ENCODE data around the gene GRID1.

The GRID1 gene

GRCh38 chr10:86253091-86254072 is 113.2 kb downstream of the GRID1 start:
- TF ChIP-seq CTCF (conservative IDR thresholded peaks at IDR 0.05; ENCODE audit: low read depth, low read length): no peak
- no peak for DNase-seq (ENCODE audit: low read depth)
- no peak overlapping the region for H3K4me3 ChIP-seq (ENCODE audit: low read depth, low read length)

- no peak overlapping the region for H3K4me3 ChIP-seq (ENCODE audit: low read depth, low read length)
- no peak for DNase-seq (ENCODE audit: low read depth)
- no peak for TF ChIP-seq CTCF (conservative IDR thresholded peaks at IDR 0.05; ENCODE audit: low read depth, low read length)
These were observed 114.0 kb downstream of the GRID1 start for GRCh38 chr10:86252556-86252955.

DNA sequence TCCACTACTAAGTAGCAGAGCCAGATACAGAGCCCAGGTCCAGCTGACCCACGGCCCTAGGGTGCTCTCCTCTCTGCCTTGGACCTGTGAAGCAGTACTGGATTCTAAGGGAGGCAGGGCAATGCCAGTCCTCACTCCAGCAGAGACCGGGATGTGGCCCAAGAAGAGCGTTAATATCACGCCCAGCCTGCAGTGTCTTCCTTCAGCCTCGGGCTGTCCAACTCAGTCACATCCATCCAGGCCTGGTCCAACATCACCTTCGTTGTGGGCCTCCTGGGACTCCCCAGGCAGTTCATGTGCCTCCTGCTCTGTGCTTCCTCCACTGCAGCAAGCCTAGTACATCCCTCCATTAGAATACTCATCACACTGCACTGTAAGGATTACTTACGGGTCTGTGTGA is 114.5 kb downstream of the GRID1 start:
- no peak for TF ChIP-seq CTCF (conservative IDR thresholded peaks at IDR 0.05; ENCODE audit: low read depth, low read length)
- no peak for DNase-seq (ENCODE audit: low read depth)
- no peak overlapping the region for H3K4me3 ChIP-seq (ENCODE audit: low read depth, low read length)

- no peak for DNase-seq (ENCODE audit: low read depth)
- H3K4me3 ChIP-seq (ENCODE audit: low read depth, low read length): no peak overlapping the region
- no peak for TF ChIP-seq CTCF (conservative IDR thresholded peaks at IDR 0.05; ENCODE audit: low read depth, low read length)
These were observed 115.2 kb downstream of the GRID1 start for GRCh38 chr10:86251426-86251825.

DNA sequence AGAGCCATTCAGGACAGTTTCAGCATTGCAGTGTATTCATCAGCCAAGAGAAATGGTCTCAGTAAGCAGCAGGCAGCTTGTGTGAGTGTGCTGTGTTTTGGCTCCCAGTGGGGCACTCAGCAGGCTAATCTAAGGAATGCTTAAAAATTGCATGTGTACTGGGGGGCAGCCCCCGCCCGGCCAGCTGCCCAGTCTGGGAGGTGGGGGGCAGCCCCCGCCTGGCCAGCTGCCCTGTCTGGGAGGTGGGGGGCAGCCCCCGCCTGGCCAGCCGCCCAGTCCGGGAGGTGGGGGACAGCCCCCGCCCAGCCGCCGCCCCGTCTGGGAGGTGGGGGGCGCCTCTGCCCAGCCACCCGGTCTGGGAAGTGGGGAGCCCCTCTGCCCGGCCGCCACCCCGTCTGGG is 116.2 kb downstream of the GRID1 start:
- TF ChIP-seq CTCF (conservative IDR thresholded peaks at IDR 0.05; ENCODE audit: low read depth, low read length): no peak
- DNase-seq (ENCODE audit: low read depth): no peak
- H3K4me3 ChIP-seq (ENCODE audit: low read depth, low read length): no peak overlapping the region

DNA sequence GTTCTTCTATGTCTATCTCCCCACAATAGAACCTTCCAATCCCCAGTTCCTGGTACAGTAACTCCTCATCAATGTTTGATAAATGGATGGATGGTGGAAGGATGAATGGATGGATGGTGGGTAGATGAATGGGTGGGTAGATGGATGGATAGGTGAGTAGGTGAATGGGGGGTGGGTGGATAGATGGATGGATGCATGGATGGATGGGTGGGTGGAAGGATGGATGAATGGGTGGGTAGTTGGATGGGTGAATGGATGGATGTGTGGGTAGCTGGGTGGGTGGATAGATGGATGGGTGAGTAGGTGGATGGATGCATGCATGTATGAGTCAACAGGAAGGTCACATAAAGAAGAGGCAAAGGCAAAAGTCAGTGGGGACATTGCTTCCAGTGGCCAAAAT is 116.8 kb downstream of the GRID1 start:
- H3K4me3 ChIP-seq (ENCODE audit: low read depth, low read length): no peak overlapping the region
- no peak for TF ChIP-seq CTCF (conservative IDR thresholded peaks at IDR 0.05; ENCODE audit: low read depth, low read length)
- DNase-seq (ENCODE audit: low read depth): no peak

GRCh38 chr10:86248062-86248461 is 118.5 kb downstream of the GRID1 start:
- no peak overlapping the region for H3K4me3 ChIP-seq (ENCODE audit: low read depth, low read length)
- no peak for DNase-seq (ENCODE audit: low read depth)
- TF ChIP-seq CTCF (conservative IDR thresholded peaks at IDR 0.05; ENCODE audit: low read depth, low read length): no peak

Data from choroid plexus epithelial cell (primary cell).